NCI-H524 treated with DMSO at 0.1 percent for 48 hours (cell line): Measurements from ENCODE around the gene PROM2.

Source experiments
- DNase-seq: peaks from one replicate; lab custom pipeline; 2025; lab: John Stamatoyannopoulos, UW

PROM2 gene

GRCh38 chr2:95320344-95320712 lies 46.1 kb downstream of the PROM2 start:
- DNase-seq = no peak

GRCh38 chr2:95320986-95321767 lies 46.9 kb downstream of the PROM2 start:
- DNase-seq = no peak

DNA sequence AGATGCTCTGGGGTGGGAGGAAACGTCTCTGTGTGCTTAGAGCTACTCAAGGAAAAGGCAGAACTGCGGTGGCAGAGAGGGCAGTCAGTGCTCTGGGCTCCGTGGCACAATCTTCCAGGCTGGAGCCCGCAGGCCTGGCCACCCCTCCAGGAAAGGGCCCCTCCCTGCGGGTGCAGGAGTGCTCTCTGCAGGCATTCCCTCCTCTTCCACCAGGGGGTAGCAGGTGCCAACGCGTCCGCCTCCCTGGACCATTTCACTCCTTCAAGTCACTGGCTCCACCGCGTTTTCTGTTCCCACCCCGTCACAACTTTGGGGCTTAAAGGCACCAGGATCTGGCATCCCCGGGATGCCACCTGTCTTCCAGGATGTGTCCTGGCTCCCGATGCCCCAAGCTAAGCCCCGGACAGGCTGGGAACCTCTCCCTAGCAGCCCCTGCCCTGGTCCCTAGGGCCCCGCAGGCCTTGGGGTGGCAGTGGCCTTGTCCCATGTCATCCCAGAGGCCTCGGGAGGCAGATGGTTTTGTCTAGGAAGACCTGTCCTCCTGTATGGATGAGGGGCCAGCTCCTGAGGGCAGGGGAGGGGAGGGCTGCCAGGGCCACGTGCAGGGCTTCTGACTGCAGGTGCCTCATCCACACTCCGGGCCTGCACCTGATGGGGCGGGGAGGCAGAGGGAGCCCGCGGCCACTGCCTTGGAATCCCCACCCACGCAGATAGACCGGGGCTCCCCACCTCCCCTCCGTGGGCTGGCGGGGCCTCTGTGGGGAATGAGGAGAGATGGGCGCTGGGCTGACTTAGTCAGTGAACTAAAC lies 49.3 kb downstream of the PROM2 start:
- no peak for DNase-seq

- DNase-seq = no peak
These were observed 50.8 kb downstream of the PROM2 start for GRCh38 chr2:95325026-95325425.

DNA sequence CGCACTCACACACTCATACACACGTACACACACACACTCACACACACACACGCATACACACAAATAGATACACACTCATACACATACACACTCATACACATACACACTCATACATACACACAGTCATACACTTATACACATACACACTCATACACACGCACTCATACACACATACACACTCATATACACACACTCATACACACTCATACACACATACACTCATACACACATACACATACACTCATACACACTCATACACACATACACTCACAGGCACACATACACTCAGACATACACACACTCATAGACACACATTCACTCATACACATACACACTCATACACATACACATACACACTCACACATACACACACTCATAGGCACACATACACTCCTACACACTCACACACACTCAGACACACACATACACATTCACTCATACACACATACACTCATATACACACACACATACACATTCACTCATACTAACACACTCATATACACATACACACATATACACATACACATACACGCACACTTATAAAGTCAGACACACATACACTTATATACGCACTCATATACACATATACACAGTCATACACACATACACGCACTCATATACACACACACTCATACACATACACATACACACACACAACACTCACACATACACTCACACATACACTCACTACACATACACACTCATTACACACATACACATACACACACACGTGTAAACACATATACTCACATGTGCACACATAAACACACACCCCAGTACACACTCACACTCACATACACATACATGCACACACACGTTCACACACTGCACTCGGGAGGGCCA lies 51.6 kb downstream of the PROM2 start:
- DNase-seq = no peak

DNA sequence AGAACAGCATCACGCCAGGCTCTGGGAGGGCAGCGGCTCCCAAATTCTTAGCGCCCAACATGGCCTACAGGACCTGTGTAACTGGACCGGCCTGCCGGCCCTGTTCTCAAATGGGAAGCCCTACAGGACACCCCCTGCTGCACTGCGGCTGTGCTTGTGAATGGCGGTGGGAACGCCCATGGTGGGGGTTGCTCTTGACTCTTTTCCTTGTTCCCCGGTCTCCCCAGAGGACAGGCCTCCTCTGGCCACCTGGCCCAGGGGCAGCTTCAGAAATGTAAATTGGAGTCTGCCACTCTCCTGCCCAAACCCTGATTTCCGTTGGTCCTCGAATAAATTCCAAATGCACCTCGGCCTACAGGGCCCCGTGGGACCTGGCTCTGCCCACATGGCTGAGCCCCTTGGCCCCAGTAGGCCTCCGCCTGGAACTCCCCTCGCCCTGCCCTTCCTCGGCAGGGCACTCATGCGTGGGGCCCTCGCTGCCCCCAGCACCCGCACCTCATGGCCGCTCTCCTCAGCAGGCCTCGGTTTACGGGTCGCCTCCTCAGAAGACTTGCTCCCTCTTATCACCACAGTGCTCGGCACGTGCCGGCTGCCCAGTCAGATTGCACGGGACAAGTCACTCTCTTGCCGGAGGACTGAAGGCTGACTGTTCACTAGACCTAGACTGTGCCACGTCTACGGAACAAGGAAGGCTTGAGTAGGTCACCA lies 52.3 kb downstream of the PROM2 start:
- no peak for DNase-seq

- no peak for DNase-seq
These were observed 53.6 kb downstream of the PROM2 start for GRCh38 chr2:95327861-95328260.

DNA sequence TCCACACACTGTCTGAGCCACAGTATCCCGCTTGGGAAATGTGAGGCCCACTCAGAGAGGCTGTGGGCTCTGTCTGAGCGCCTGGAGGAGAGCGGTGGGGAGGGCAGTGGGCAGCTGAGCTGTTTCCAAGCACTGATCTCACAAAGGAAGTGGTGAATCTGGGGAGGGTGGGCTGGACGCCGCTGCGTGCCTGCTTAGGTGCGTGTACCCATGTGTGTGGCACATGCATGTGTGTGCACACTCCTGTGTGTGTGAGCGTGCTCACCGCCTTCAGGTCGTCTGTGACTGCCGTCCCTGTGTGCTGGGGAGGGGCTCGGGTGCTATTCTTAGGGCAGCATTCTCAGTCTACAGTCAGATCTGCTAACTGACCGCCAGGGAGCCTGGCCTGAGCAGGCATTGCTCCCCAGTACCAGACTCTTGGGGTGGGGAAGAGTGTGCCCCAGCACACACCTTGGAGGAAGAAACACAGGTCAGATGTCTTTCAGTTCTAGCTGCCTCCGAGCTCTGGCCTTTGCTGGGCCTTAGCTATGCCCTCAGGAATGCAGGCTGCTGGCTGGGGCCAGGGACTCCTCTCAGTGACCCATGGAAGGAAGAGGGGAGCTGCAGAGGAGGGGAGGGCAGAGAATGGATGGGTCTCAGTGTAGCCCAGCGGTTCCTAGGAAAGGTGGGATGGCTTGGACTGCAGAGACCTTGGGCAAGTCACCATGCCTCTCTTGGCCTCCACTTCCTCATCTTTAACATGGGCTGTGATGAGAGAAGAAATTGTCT lies 54.3 kb downstream of the PROM2 start:
- no peak for DNase-seq

DNA sequence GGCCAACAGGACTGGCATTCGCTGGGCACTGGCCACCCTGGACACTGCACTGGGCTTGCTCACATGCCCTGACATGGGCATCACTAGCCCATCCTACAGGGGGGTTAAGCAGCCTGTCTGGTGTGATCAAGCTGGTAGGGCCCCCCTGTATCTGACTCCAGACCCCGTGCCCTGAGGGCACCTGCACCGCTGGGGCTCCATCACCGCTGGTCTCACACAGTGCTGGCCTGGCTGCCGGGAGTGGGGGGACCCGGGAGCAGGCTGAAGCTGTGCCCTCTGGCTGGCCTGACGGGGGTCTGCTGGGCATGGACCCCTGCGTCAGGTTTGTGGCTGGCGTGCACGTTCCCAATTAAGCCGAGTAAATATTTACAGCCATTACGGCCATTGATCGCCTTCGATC lies 55.2 kb downstream of the PROM2 start:
- DNase-seq = no peak

DNA sequence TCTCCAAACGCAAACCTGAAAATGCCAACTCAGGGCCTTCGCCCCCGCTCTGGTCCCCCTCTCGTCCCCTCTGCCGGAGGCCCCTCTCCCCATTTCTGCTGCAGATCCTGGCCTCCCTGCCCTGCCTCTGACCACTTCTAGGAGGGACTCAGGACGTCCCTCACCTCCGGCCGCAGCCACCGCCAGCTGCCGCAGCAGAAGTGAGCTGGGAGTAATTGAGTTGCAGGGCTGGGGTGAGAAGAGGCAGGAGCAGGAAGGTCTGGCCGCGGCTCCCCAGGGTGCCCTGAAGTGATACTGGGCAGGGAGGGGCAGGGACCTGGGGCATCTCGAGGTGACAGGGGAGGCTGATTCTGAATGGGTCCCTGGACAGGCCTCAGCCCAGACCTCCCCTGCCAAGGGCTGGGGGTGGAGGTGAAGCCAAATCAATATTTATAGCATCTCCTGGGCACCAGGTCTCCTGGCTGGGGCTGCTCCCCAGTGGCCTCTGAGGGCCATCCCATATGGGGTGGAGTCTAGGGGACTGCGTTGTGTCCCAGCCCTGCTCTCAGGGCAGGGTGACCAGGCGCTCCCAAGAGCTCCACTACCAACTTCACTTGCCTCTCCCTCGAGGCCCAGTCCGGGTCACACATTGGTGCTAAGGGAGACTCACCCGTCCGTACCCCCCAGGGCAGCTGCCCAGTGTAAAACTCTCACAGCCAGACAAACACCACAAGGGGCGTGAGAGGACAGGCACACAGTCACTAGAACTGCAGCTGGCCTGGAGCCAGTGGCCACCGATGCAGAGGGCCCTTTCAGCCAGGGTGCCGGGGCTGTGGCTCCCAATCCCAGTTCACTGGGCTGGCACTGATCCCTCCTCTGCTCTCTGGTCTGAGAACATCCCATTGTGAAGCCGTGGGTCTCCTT lies 55.9 kb downstream of the PROM2 start:
- no peak for DNase-seq

GRCh38 chr2:95330794-95331338 lies 56.6 kb downstream of the PROM2 start:
- DNase-seq = no peak

DNA sequence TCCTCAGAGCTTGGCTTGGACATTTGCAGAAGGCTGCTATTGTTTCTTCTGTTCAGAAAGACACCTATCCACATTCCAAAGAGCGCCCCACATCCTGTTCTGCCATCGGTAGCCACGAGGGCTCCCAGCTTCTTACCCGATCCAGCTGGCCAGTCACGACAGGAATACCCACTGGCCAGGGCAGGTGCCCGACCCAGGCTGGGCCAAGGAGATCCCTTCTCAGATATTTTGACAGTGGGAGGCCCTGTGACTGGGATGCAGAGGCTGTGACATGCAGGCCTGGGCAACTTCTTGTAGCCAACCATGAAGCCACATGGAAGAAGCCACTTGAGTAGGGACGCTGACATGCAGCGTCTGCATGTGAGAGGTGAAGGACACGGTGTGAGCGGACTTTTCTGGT lies 57.4 kb downstream of the PROM2 start:
- no peak for DNase-seq

DNA sequence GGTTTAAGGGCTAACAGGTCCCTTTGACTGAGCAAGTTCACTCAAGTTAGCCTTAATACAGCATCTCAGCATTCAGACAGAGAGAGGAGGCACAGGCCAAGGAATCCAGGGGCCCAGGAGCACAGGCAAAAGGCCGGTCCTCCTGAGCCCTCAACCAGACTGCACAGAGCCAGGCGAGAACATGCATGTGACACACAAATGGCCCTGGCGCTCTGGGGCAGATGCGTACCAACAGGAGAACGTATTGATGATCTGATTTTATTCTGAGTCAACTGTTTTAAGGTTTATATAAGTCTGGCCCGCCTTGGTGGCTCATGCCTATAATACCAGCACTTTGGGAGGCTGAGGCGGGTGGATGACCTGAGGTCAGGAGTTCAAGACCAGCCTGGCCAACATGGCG lies 57.8 kb downstream of the PROM2 start:
- DNase-seq = no peak

DNA sequence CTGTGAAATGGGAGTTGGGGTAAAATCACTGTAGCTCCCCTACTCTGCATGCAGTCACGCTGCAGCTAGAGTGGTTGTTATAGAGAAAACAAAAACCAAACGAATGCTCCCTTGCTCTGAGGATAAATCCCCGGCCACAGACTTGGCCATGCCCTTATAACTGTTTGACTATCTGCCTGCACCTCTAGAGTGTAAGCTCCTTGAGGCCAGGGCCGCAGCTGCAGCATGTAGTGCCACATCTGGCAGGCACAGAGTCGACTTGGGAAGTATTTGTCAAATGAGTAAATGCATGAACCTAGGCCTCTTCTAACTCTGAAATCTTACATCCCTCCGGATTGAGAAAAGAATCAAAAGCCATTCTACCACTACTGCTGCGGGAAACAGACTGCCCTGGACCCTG lies 58.8 kb downstream of the PROM2 start:
- no peak for DNase-seq

- no peak for DNase-seq
These were observed 59.7 kb downstream of the PROM2 start for GRCh38 chr2:95333888-95334338.

GRCh38 chr2:95334916-95335641 lies 60.8 kb downstream of the PROM2 start:
- DNase-seq = no peak

- DNase-seq = no peak
These were observed 62.2 kb downstream of the PROM2 start for GRCh38 chr2:95336406-95336805.

DNA sequence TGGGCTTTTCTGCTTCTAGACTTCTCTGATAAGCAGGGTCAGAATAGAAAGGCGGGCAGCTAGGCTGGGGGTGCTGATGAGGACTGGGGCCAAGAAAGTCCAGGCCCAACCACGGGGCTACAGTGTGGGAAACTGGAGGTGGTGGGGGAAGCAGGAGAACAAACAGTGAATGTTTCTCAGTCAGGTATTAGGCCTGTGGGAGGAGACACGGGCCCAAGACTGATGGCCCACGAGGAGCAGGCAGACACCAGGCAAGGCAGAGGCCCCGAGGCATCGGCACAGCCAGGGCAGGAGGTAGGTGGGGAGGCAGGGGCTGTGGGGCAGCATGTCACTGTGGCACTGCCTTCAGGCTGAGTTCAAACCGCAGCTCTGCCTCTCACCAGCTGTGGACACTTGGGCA lies 63.6 kb downstream of the PROM2 start:
- DNase-seq = no peak
